Mesenchymal stem cell (in vitro differentiated cells and primary cell): ENCODE data around the gene DPP3.

Experiments used
- DNase-seq: peaks from one replicate; pipeline ENCODE4 v3.0.0-alpha.2; 2013
- H2AFZ ChIP-seq: one replicate; pipeline ENCODE4 v1.6.1; 2013; ENCODE audit warnings: low read depth, mild to moderate bottlenecking, control low read depth, inconsistent platforms, low read length, moderate library complexity
- H2AK5ac ChIP-seq: 2 replicates; pipeline ENCODE4 v1.6.1; 2013; ENCODE audit warnings: low read length, moderate library complexity, mild to moderate bottlenecking, inconsistent platforms; ENCODE audit not compliant: severe bottlenecking
- H2BK120ac ChIP-seq: one replicate; pipeline ENCODE4 v1.6.1; 2013; ENCODE audit warnings: low read depth, mild to moderate bottlenecking, inconsistent platforms, low read length, moderate library complexity
- H2BK12ac ChIP-seq, 2 experiments: one replicate each; pipeline ENCODE4 v1.6.1; 2013; ENCODE audit warnings: inconsistent platforms in 2 of 2, low read length in 2 of 2, mild to moderate bottlenecking in 2 of 2, moderate library complexity in 2 of 2, control low read depth in 1 of 2
- H2BK15ac ChIP-seq: one replicate; pipeline ENCODE4 v1.6.1; 2013; ENCODE audit warnings: mild to moderate bottlenecking, low read depth, inconsistent platforms; ENCODE audit not compliant: poor library complexity, severe bottlenecking
- H2BK5ac ChIP-seq: 2 replicates; pipeline ENCODE4 v1.6.1; 2013; ENCODE audit warnings: low read depth, mild to moderate bottlenecking, low read length, control low read depth, inconsistent platforms; ENCODE audit not compliant: poor library complexity, severe bottlenecking
- H3K14ac ChIP-seq, 2 experiments: one replicate each; pipeline ENCODE4 v1.6.1; 2013; ENCODE audit warnings: inconsistent platforms in 2 of 2, low read length in 2 of 2, control low read depth in 1 of 2, mild to moderate bottlenecking in 1 of 2, moderate library complexity in 1 of 2
- H3K18ac ChIP-seq, 2 experiments: one replicate each; pipeline ENCODE4 v1.6.1; 2013; ENCODE audit warnings: inconsistent platforms in 2 of 2, low read length in 2 of 2, control low read depth in 1 of 2, low read depth in 1 of 2, mild to moderate bottlenecking in 1 of 2
- H3K23ac ChIP-seq, 2 experiments: one replicate each; pipeline ENCODE4 v1.6.1; 2013; ENCODE audit warnings: inconsistent platforms in 2 of 2, low read length in 2 of 2, mild to moderate bottlenecking in 2 of 2, moderate library complexity in 2 of 2, control low read depth in 1 of 2
- H3K27ac ChIP-seq: 2 replicates; pipeline ENCODE4 v1.5.1; 2013; ENCODE audit warnings: mild to moderate bottlenecking, moderate library complexity, low read length, control low read depth, inconsistent platforms; ENCODE audit not compliant: poor library complexity, severe bottlenecking
- H3K27me3 ChIP-seq, 2 experiments: 2 replicates each; pipeline versions ENCODE4 v1.6.1 to v1.7.0; 2013; ENCODE audit warnings: low read length in 2 of 2, mild to moderate bottlenecking in 2 of 2, moderate library complexity in 2 of 2, control low read depth in 1 of 2, inconsistent platforms in 1 of 2; ENCODE audit not compliant: control insufficient read depth in 1 of 2, insufficient read depth in 1 of 2
- H3K36me3 ChIP-seq, 2 experiments: 2 replicates each; pipeline versions ENCODE4 v1.6.1 to v1.7.0; 2013; ENCODE audit warnings: low read length in 2 of 2, control low read depth in 1 of 2, inconsistent platforms in 1 of 2, low read depth in 1 of 2, mild to moderate bottlenecking in 1 of 2; ENCODE audit not compliant: insufficient read depth in 2 of 2, control insufficient read depth in 1 of 2
- H3K4ac ChIP-seq, 2 experiments: one replicate each; pipeline ENCODE4 v1.6.1; 2013; ENCODE audit warnings: inconsistent platforms in 2 of 2, low read length in 2 of 2, mild to moderate bottlenecking in 2 of 2, moderate library complexity in 2 of 2, control low read depth in 1 of 2, low read depth in 1 of 2
- H3K4me1 ChIP-seq: 2 replicates; pipeline ENCODE4 v1.6.1; 2013; ENCODE audit warnings: low read depth, low read length, control low read depth; ENCODE audit not compliant: control insufficient read depth, insufficient read depth
- H3K4me2 ChIP-seq: 2 replicates; pipeline ENCODE4 v1.6.1; 2013; ENCODE audit warnings: low read length, mild to moderate bottlenecking, inconsistent platforms; ENCODE audit not compliant: poor library complexity, severe bottlenecking
- H3K4me3 ChIP-seq, 2 experiments: 2 replicates each; pipeline versions ENCODE4 v1.5.1 to v1.7.0; 2013; ENCODE audit warnings: low read length in 2 of 2, mild to moderate bottlenecking in 2 of 2, control low read depth in 1 of 2, low read depth in 1 of 2; ENCODE audit not compliant: insufficient read depth in 1 of 2
- H3K79me1 ChIP-seq: replicated peaks from 2 replicates; pipeline ENCODE4 v1.6.1; 2013; ENCODE audit warnings: mild to moderate bottlenecking, control low read depth, low read length, inconsistent platforms; ENCODE audit not compliant: poor library complexity, severe bottlenecking
- H3K9ac ChIP-seq: 2 replicates; pipeline ENCODE4 v1.7.0; 2013; ENCODE audit warnings: mild to moderate bottlenecking, low read length, moderate library complexity
- H3K9me3 ChIP-seq: 2 replicates; pipeline ENCODE4 v1.7.0; 2013; ENCODE audit warnings: mild to moderate bottlenecking, low read length; ENCODE audit not compliant: control insufficient read depth
- H4K8ac ChIP-seq: one replicate; pipeline ENCODE4 v1.6.1; 2013; ENCODE audit warnings: inconsistent platforms, mild to moderate bottlenecking, low read length, moderate library complexity
- H4K91ac ChIP-seq: one replicate; pipeline ENCODE4 v1.6.1; 2013; ENCODE audit warnings: mild to moderate bottlenecking, low read length, inconsistent platforms
- WGBS: methylation state at CpG from one replicate; pipeline ENCODE4 v1.1.7; 2013; ENCODE audit warnings: mixed read lengths; 5-methylcytosine and 5-hydroxymethylcytosine counted together

DPP3 gene

DNA sequence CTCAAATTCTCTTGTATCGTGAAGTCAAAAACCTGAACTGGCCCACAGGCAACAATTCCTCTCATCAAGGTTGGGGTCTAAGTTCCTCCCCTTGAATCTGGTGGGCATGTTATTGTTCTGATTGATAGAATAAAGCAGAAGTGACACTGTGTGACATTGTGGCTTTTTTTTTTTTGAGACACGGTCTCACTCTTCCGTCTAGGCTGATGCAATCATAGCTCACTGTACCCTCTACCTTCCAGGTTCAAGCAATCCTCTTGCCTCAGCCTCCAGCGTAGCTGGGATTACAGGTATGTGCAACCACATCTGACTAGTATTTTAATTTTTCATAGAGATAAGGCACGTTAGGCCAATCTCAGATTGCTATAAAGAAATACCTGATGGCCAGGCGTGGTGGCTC lies 22.4 kb upstream of the DPP3 start:
- H3K23ac ChIP-seq = no peak overlapping the region
- WGBS = 87% methylated on average over 3 of the region's 6 CpGs

DNA sequence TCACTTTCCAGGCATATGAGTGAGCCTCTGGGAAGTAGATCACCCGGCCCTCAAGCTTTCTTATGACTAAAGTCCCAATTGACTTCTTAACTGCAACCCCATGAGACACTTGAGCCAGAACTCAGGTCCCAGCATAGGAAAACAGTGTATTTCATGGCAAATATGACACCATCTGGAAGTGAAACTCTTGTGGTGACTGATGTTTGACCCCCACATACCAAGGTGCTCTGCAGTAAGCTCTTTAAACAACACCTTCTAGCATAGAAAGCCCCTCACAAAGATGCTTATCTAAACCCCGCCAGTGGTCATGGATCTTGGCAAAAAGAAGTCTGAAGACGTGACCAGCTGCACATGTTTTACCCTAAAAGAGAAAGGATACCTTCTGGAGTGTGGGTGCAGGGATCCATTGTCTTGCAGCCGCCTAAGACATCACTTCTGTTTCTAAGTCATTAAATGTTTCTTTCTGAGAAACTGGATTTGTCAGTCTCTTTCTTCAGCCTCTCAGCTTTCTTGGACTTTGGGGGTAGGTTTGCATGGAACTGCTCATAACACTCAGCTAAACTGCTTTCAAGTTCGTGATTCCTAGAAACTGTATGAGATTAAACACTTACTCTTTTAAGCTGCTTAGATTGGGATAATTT lies 21.0 kb upstream of the DPP3 start:
- H3K23ac ChIP-seq = no peak overlapping the region
- no peak overlapping the region for H3K9ac ChIP-seq
- no peaks in the 10 kb centered on the region for H3K79me1 ChIP-seq
- no peak overlapping the region for H4K8ac ChIP-seq
- no peaks in the 10 kb centered on the region for H3K4me1 ChIP-seq
- no peak overlapping the region for H3K4ac ChIP-seq
- no peak overlapping the region for H2BK15ac ChIP-seq
- no peak overlapping the region for H2BK5ac ChIP-seq
- 88% methylated on average over 4 of the region's 5 CpGs for WGBS
- no peak overlapping the region for H3K4me2 ChIP-seq
- no peak overlapping the region for H2BK12ac ChIP-seq
- H2AFZ ChIP-seq = no peak overlapping the region
- no peaks in the 10 kb centered on the region for H3K9me3 ChIP-seq
- no peak overlapping the region for H2AK5ac ChIP-seq
- peaks cover 16 to 21% of the 10 kb centered on the region in 2 experiments for H3K27me3 ChIP-seq
- no peak overlapping the region for H3K18ac ChIP-seq
- no peak overlapping the region for H2BK120ac ChIP-seq
- no peak overlapping the region for H3K14ac ChIP-seq
- H3K36me3 ChIP-seq = no peaks in the 10 kb centered on the region
- no peak overlapping the region for H4K91ac ChIP-seq
- H3K4me3 ChIP-seq = no peak overlapping the region
- DNase-seq = peak; percentile 19
- H3K27ac ChIP-seq = no peak overlapping the region

More for the DNA sequence above, 22.4 kb upstream of the DPP3 start:
- Histone ChIP-seq H3K18ac (no peak overlapping the region), H2AK5ac (no peak overlapping the region), H3K27me3 (peaks cover 23 to 27% of the 10 kb centered on the region in 2 experiments), H3K4me3 (no peak overlapping the region), H3K27ac (no peak overlapping the region), H2BK5ac (no peak overlapping the region), H3K4me2 (no peak overlapping the region), H4K8ac (no peak overlapping the region), H3K79me1 (no peaks in the 10 kb centered on the region), H2BK120ac (no peak overlapping the region), H2BK12ac (no peak overlapping the region), H3K4ac (no peak overlapping the region), H3K9me3 (no peaks in the 10 kb centered on the region), H3K36me3 (no peaks in the 10 kb centered on the region), H2BK15ac (no peak overlapping the region), H3K9ac (no peak overlapping the region), H3K14ac (no peak overlapping the region), H2AFZ (no peak overlapping the region), H4K91ac (no peak overlapping the region), H3K4me1 (no peaks in the 10 kb centered on the region)
- no peak for DNase-seq

GRCh38 chr11:66462010-66462409 lies 18.2 kb upstream of the DPP3 start:
- no peak overlapping the region for H2BK5ac ChIP-seq
- no peak overlapping the region for H4K91ac ChIP-seq
- H3K4me3 ChIP-seq = no peak overlapping the region
- no peaks in the 10 kb centered on the region for H3K9me3 ChIP-seq
- no peak overlapping the region for H3K9ac ChIP-seq
- H2AFZ ChIP-seq = no peak overlapping the region
- DNase-seq = no peak
- H3K23ac ChIP-seq = no peak overlapping the region
- peaks cover 7% of the 10 kb centered on the region for H3K4me1 ChIP-seq
- no peaks in the 10 kb centered on the region for H3K36me3 ChIP-seq
- no peak overlapping the region for H2BK15ac ChIP-seq
- no peak overlapping the region for H3K4ac ChIP-seq
- H3K27me3 ChIP-seq = peaks cover 0 to 10% of the 10 kb centered on the region in 2 experiments
- no peak overlapping the region for H3K18ac ChIP-seq
- H2AK5ac ChIP-seq = no peak overlapping the region
- no peak overlapping the region for H4K8ac ChIP-seq
- H3K79me1 ChIP-seq = no peaks in the 10 kb centered on the region
- H3K4me2 ChIP-seq = no peak overlapping the region
- no peak overlapping the region for H2BK120ac ChIP-seq
- H2BK12ac ChIP-seq = no peak overlapping the region
- H3K27ac ChIP-seq = no peak overlapping the region
- H3K14ac ChIP-seq = no peak overlapping the region

GRCh38 chr11:66462911-66463310 lies 17.3 kb upstream of the DPP3 start:
- Histone ChIP-seq H3K18ac (no peak overlapping the region), H2AFZ (no peak overlapping the region), H3K9ac (no peak overlapping the region), H2BK120ac (no peak overlapping the region), H3K23ac (no peak overlapping the region), H3K4ac (no peak overlapping the region), H3K4me2 (no peak overlapping the region), H3K4me3 (no peak overlapping the region), H2BK12ac (no peak overlapping the region), H3K4me1 (peaks cover 14% of the 10 kb centered on the region), H3K36me3 (no peaks in the 10 kb centered on the region), H2BK15ac (no peak overlapping the region), H2AK5ac (no peak overlapping the region), H3K27ac (no peak overlapping the region), H3K14ac (no peak overlapping the region), H3K9me3 (no peaks in the 10 kb centered on the region), H4K91ac (no peak overlapping the region), H3K27me3 (peaks cover 0 to 10% of the 10 kb centered on the region in 2 experiments), H3K79me1 (peaks cover 6% of the 10 kb centered on the region), H2BK5ac (no peak overlapping the region), H4K8ac (no peak overlapping the region)
- DNase-seq = no peak
- WGBS = 92% methylated on average over 3 of the region's 3 CpGs
